Stimulated activated CD4-positive, alpha-beta T cell treated with anti-CD3 and anti-CD28 coated beads, Interleukin-1b, Interleukin-23, amount 100 ng/mL, for 4 hours (primary cell): Measurements from ENCODE around the gene SDC1.
A peak's percentile ranks its signal among the peaks of the same experiment; 100 is the strongest.

Experiments used
- DNase-seq, 2 donors: peaks; one replicate each; pipeline ENCODE4 v3.0.0-alpha.2; 2020; ENCODE audit warnings: low read depth in 2 of 2

The SDC1 gene

DNA sequence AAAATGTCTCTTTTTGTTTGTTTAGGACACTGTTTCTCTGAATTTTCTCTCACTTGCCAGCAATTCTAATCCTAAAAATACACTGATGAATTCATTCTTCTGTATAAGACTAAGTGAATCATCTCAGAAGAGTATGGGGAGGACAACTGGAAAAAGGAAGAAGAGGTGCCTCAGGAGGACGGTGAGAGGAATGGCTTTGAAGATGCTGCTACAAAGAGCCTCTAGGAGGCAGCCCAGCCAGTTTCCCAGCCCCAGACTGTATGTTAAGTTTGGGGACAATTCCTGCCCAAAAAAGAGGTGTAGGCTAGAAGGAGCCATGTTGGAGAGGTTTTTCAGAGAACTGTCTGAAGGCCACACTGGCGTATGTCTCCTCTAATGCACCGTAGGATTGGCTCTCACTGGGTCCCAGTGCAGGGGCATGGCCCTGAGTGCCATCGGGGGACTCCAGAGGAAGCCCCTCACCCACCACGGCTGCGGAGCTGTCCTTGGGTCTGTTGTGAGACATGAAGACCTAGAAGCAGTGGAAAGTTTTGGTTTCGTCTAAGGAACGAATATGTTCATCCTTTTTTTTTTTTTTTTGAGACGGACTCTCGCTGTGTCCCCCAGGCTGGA is 3.1 kb upstream of the SDC1 start:
- no peak for DNase-seq

DNA sequence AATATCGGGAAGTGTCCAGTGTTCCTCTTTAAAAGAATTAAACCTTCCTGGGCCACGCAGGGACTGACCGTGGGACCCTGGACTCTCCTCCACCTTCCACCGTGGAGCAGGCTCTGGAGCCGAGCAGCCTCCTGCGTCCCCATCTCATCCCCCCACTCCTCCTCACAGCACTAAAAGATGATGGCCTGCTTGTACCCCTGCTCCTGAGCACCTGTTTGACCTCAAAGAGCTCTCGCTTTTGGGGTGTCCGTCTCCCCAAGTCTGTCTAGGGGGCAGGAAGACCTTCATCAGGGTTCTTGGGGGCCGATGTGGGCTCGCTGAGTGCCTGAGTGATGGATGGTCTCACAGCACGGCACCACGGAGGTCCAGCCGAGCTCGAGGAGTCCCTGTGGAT is 1.2 kb upstream of the SDC1 start:
- no peak for DNase-seq

- peak in 1 of 2 donors; percentile 36 for DNase-seq
Measured at GRCh38 chr2:20225294-20226151, 593 bp upstream of the SDC1 start.

DNA sequence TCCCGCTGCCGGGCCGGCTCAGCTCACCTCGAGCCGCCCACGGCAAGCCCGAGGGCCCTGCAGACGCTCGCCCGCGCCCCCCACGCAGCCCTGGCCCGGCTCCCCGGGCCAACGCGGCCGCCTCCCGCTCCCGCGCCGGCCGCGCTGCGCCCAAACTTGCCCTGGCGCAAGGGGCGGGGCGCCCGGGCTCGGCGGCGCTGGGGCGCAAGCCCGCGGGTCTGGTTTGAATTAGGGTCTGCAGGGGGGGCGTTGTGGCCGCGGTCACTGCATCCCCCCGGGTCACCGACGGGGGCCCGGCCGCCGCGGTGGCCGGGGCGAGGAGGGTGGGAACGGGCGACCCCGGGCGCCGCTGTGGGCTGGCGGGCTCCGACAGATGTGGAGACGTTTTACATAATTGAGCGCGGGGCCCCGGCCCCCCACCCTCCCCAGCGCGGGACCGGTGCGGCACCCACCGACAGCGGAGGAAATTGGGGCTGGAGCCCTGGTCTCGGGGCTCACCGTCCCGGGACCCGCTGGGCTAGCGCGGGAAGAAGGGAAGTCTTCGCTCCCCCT is 690 bp downstream of the SDC1 start:
- no peak for DNase-seq

DNA sequence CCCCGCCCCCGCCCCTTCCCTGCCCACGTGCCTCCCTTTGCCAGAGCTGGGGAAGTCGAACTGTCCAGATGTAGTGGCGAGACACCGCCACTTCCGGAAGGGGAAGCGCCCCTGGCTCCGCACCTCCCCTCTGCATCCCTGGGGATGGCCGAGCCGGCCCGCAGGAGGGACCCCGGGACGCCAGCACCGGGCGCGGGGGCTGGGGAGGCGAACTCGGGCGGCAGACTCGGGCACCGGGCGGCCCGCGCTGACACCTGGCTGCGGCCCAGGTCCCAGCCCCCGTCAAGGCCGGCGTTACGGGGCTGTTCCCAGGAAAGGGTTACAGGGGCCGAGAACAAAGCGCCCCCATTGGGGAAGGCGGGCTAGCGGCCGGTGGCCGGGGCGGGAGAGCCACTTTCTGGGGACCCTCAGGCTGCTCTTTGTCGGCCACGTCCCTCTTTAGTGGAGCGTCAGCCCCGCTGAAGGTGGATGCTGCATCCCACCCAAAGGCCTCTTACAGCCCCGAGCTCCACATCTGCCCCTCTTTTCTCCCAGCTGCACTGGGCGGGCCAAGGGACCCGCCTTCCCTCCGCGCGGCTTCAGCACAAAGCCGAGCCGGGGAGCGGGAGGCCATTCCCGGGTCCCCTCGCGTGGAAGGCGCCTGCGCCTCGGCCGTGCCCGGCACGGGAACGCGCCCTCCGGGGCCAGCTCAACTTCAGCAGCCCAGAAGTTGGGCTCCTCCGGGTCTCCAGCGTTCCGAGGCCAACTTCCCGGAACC is 1.3 kb downstream of the SDC1 start:
- no peak for DNase-seq

DNA sequence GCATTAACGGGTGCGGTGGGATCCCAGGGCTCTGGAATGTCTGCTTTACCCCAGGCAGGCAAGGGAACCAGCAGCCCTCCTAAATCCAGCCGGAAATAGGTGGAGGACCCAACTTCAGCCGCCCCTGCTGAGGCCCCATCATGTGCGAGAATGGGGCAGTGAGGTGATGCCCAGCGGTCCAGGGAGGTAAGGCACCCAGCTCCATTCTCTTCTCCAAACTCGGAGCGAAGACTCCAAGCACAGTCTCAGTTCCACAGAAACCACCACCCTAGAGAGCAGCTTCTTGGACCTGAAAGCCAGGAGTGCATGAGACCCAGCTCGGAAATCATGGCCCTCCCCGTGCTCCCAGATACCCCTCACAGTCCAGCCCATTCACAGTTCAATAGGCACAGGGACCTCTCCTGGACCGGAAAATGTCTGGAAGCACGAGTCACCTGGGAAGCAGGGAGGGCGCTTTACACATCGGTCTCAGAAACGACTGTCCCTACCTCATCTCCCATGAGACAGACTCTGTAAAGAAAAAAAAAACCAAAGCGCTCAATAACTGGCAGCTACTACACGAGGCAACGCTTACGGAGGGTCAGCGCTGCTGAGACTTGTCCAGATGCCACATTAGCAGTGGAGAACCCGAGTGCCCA is 2.0 kb downstream of the SDC1 start:
- no peak for DNase-seq

GRCh38 chr2:20222014-20222768 is 2.7 kb downstream of the SDC1 start:
- DNase-seq = no peak

DNA sequence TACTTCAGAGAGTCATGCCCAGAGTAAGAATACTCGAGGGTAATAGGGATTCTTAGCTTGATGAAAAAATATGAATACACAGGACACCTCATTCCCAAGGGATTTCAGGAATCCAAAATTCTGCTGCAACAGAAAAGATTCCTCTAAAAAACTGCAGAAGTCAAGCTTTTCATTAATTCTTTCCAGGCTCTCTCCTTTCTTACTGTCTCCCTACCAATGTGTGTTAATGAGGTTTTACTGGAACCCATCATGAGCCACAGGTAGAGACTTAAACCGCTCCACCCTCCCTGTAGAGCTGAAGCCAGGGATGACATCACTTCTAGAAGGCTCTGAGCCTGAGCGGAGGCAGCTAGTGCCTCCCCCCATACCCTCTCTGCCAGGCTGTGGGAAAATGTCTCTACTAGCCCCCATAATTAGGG is 3.4 kb downstream of the SDC1 start:
- DNase-seq = no peak

- no peak for DNase-seq
Measured at GRCh38 chr2:20220806-20221554, 4.0 kb downstream of the SDC1 start.

GRCh38 chr2:20219763-20220380 is 5.1 kb downstream of the SDC1 start:
- no peak for DNase-seq

- DNase-seq = no peak
Measured at GRCh38 chr2:20218331-20219320, 6.3 kb downstream of the SDC1 start.

DNA sequence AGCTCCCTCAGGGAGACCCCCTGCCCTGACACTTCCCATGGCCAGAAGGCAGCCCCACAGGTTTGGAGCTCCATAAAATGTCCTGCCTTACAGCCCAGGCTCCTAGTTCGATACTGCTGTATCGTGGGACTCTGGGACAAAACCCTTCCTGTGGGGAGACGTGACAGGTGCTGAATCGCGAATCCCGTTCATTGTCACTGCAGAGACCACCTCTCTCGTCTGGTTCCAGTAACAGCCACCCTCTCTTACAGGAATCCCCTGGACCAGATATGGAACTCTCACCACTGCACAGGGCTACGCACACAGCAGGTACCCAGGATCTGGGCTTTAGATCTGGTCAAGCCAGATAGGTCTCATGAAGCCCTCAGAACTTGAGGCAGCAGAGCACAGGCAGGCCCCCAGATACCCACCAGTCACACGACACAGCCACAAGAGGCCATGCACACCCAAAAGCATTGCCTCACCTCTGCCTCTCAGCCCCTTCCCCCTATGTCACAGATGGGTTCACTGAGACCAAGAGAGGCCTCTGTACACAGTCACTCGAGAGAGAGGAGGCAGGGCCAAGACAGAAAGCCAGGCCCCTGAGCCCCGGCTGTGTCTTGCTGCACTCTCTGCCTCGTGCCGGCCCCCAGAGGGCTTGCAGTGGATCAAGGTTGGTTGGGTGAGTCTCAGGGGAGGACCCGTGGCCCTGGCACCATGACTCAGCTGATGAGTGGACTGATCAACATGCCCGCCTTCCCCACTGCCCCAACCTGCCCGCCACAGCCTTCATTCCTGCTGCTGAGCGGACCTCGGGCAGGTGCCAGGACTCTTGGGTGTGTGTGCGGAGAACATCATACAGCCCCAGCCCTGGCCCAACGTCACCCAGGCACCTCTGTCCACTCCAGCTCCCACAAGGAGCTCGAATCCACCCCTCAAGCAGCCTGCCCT is 7.6 kb downstream of the SDC1 start:
- no peak for DNase-seq

- no peak for DNase-seq
Measured at GRCh38 chr2:20216130-20217025, 8.6 kb downstream of the SDC1 start.

DNA sequence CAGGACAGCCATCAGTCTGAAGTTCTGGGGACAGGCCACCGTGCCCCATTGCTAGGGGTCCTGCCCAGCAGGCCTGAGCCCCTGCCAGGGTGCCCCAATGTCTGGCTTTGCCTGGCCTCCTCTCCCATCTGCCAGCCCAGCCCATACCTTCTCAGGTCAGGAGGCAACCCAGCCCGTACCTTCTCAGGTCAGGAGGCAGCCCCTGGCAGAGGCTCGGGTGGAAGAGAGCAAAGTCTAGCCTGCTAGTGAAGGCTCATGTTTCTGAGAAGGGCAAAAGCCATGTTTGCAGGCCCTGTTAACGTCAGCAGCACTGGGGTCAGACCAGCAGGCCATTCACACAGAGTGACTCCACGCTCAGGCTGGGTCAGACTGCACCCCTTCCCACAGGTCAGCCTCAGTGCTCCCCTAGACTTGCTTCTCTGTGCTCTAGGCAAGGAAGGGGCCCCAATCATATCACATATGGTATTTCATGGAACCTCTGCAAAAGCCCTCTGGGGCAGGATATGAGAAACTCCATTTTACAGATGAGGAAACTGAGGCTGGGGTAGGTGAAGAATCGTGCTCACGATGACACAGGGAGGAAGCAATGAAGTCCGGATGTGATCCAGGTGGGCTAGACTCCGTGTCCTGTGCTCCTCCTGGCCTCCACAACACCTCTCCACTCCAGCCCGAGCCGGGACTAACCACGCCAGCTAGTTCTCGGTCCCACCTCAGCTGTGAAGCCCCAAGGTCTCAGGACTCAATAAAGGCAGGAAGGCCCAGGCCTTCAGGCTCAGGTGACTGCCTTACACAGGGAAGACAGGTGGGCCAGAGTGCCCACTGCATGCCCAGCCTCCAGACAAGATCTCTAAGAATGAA is 9.5 kb downstream of the SDC1 start:
- no peak for DNase-seq

DNA sequence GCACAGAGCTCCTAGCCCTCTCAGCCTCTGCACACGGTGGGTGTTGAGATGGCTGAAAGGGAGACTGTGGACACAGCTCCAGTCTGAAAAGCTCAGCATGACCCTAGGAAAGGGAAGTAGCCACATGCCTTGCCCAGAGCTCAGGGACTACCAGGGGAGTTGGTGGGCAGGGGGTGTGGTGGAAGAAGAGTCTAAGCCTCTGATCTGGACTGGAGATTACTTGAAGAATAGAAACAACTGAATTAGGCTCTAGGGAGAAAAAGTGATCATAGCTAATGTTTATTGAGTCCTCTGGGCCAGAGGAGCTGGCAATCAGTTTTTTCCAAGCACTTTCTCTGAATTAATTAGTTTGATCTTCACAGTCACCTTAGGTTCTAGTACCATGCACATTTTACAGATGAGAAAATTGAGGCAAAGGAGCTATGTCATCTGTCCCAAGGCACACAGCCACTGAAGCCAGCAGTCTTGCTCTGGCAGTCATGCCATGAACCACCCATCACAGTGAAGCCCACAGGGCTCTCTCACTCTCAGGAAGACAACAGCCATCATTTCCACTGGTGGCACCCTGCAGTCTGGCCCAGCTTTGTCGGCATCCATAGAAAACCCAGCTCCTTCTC is 10.3 kb downstream of the SDC1 start:
- no peak for DNase-seq
